H1 (cell line): ENCODE data around the gene LPP. TPM values are rescaled to one million over a fixed set of nuclear protein-coding genes. Genes with fewer than 3 reads are reported as not detected.

Experiments used
- CTCF ChIA-PET: fragments of 300-600 bp; sonication (Branson Sonifier 250); formaldehyde crosslinking; loops from one replicate; lab custom pipeline; 2021; ENCODE audit not compliant: partially characterized antibody; lab: Charles Lee
- POLR2A ChIA-PET: fragments of 300-600 bp; sonication (Branson Sonifier 250); formaldehyde crosslinking; loops from one replicate; lab custom pipeline; 2021; ENCODE audit warnings: inconsistent platforms; ENCODE audit not compliant: partially characterized antibody; lab: Charles Lee
- DNase-seq, 2 experiments: peaks; one replicate each; pipeline versions ENCODE4 v3.0.0 to v3.0.0-alpha.2; 2010 to 2022; ENCODE audit warnings: low spot score in 2 of 2, low read depth in 1 of 2, mixed read lengths in 1 of 2
- FAIRE-seq: peaks from 2 replicates; lab custom pipeline; 2011; peaks lifted over from hg19 to GRCh38; lab: Jason Lieb, UNC
- H2AFZ ChIP-seq: 2 replicates; pipeline ENCODE4 v1.8.1; 2012; ENCODE audit warnings: low read length, inconsistent platforms
- H2AK5ac ChIP-seq: 2 replicates; pipeline ENCODE4 v1.6.1; 2013; ENCODE audit warnings: low read depth, low read length
- H2BK120ac ChIP-seq: replicated peaks from 2 replicates; pipeline ENCODE3; 2013; ENCODE audit warnings: low read depth, low read length, inconsistent platforms
- H2BK12ac ChIP-seq: 2 replicates; pipeline ENCODE4 v1.6.1; 2013; ENCODE audit warnings: low read depth, low read length
- H2BK15ac ChIP-seq: 2 replicates; pipeline ENCODE4 v1.6.1; 2013; ENCODE audit warnings: low read length
- H2BK20ac ChIP-seq: 2 replicates; pipeline ENCODE4 v1.6.1; 2013; ENCODE audit warnings: low read length
- H2BK5ac ChIP-seq: 2 replicates; pipeline ENCODE4 v1.6.1; 2013; ENCODE audit warnings: low read depth, low read length
- H3K14ac ChIP-seq: 2 replicates; pipeline ENCODE4 v1.6.1; 2013; ENCODE audit warnings: inconsistent platforms; ENCODE audit not compliant: insufficient read length
- H3K18ac ChIP-seq: 2 replicates; pipeline ENCODE4 v1.6.1; 2013; ENCODE audit warnings: low read length; ENCODE audit errors: extremely low read depth
- H3K23ac ChIP-seq: 2 replicates; pipeline ENCODE4 v1.6.1; 2013; ENCODE audit warnings: inconsistent platforms; ENCODE audit not compliant: insufficient read length
- H3K23me2 ChIP-seq: 2 replicates; pipeline ENCODE4 v1.6.1; 2013; ENCODE audit warnings: low read depth, low read length
- H3K27ac ChIP-seq: 2 replicates; pipeline ENCODE4 v1.6.1; 2011; ENCODE audit warnings: low read depth, low read length, inconsistent platforms
- H3K27me3 ChIP-seq, 4 experiments: replicated peaks in 1 of 4; 1 replicate in 1 of 4; 2 replicates in 3 of 4; pipeline versions ENCODE4 v1.6.1 to v1.8.1; 2011 to 2013; ENCODE audit warnings: low read length in 3 of 4, mild to moderate bottlenecking in 3 of 4, inconsistent platforms in 2 of 4, mixed read lengths in 2 of 4, moderate library complexity in 1 of 4; ENCODE audit not compliant: control insufficient read depth in 3 of 4, insufficient read depth in 3 of 4; ENCODE audit errors: extremely low read depth in 1 of 4
- H3K36me3 ChIP-seq, 4 experiments: 2 replicates each; pipeline versions ENCODE4 v1.6.1 to v1.8.1; 2011 to 2013; ENCODE audit warnings: mild to moderate bottlenecking in 4 of 4, low read length in 3 of 4, moderate library complexity in 2 of 4, control low read depth in 1 of 4, inconsistent platforms in 1 of 4; ENCODE audit not compliant: insufficient read depth in 4 of 4, control insufficient read depth in 2 of 4
- H3K4ac ChIP-seq: replicated peaks from 2 replicates; pipeline ENCODE3; 2013; ENCODE audit warnings: low read length, low read depth, mixed read lengths, inconsistent platforms; ENCODE audit not compliant: insufficient read length
- H3K4me1 ChIP-seq, 4 experiments: replicated peaks in 1 of 4; 1 replicate in 1 of 4; 2 replicates in 3 of 4; pipeline versions ENCODE4 v1.6.1 to v1.8.1; 2011 to 2013; ENCODE audit warnings: low read length in 3 of 4, inconsistent platforms in 2 of 4, mixed read lengths in 1 of 4; ENCODE audit not compliant: insufficient read depth in 4 of 4, control insufficient read depth in 3 of 4
- H3K4me2 ChIP-seq, 2 experiments: 2 replicates each; pipeline versions ENCODE4 v1.6.1 to v1.8.1; 2011 to 2013; ENCODE audit warnings: low read depth in 2 of 2, low read length in 2 of 2, control low read depth in 1 of 2, inconsistent platforms in 1 of 2, mild to moderate bottlenecking in 1 of 2; ENCODE audit not compliant: insufficient read depth in 1 of 2
- H3K4me3 ChIP-seq, 4 experiments: fragments of 200-600, 300-600 bp in 1 of 4; sonication (generic), shearing (Covaris generic), sonication (Bioruptor Twin) in 1 of 4; 2 replicates each; pipeline versions ENCODE4 v1.5.1 to v1.8.1; 2011 to 2016; ENCODE audit warnings: low read length in 4 of 4, low read depth in 3 of 4, control low read depth in 2 of 4, inconsistent platforms in 2 of 4, mild to moderate bottlenecking in 2 of 4, mixed read lengths in 1 of 4, moderate library complexity in 1 of 4; ENCODE audit not compliant: insufficient read depth in 2 of 4; ENCODE audit errors: extremely low read depth in 1 of 4
- H3K56ac ChIP-seq: replicated peaks from 2 replicates; pipeline ENCODE3; 2013; ENCODE audit warnings: low read depth, mild to moderate bottlenecking, mixed read lengths, low read length, inconsistent platforms; ENCODE audit not compliant: insufficient read length
- H3K79me1 ChIP-seq: 2 replicates; pipeline ENCODE4 v1.6.1; 2013; ENCODE audit warnings: low read depth, low read length, control low read depth
- H3K79me2 ChIP-seq, 2 experiments: 2 replicates each; pipeline versions ENCODE4 v1.6.1 to v1.8.1; 2012 to 2013; ENCODE audit warnings: low read length in 2 of 2, mild to moderate bottlenecking in 2 of 2, inconsistent platforms in 1 of 2; ENCODE audit not compliant: insufficient read depth in 2 of 2, control insufficient read depth in 1 of 2
- H3K9ac ChIP-seq, 4 experiments: replicated peaks in 1 of 4; 1 replicate in 1 of 4; 2 replicates in 3 of 4; pipeline versions ENCODE4 v1.6.1 to v1.8.1; 2011 to 2013; ENCODE audit warnings: low read depth in 3 of 4, low read length in 3 of 4, control low read depth in 2 of 4, mild to moderate bottlenecking in 2 of 4, moderate library complexity in 2 of 4, inconsistent platforms in 1 of 4; ENCODE audit errors: extremely low read depth in 1 of 4
- H3K9me3 ChIP-seq, 2 experiments: 2 replicates each; pipeline versions ENCODE4 v1.6.1 to v1.8.1; 2012 to 2013; ENCODE audit warnings: mild to moderate bottlenecking in 2 of 2, moderate library complexity in 2 of 2, control low read depth in 1 of 2, inconsistent platforms in 1 of 2, low read depth in 1 of 2, low read length in 1 of 2, mixed read lengths in 1 of 2; ENCODE audit not compliant: insufficient read depth in 2 of 2
- H4K20me1 ChIP-seq, 2 experiments: replicated peaks in 1 of 2; 2 replicates each; pipeline versions ENCODE3 to v1.8.1; 2011 to 2013; ENCODE audit warnings: inconsistent platforms in 2 of 2, low read length in 2 of 2, mild to moderate bottlenecking in 1 of 2; ENCODE audit not compliant: insufficient read depth in 2 of 2, control insufficient read depth in 1 of 2
- H4K5ac ChIP-seq: 2 replicates; pipeline ENCODE4 v1.6.1; 2013; ENCODE audit warnings: low read length, low read depth, mixed read lengths, inconsistent platforms; ENCODE audit not compliant: insufficient read length
- H4K8ac ChIP-seq: 2 replicates; pipeline ENCODE4 v1.8.0; 2013; ENCODE audit warnings: mild to moderate bottlenecking, moderate library complexity, low read length, inconsistent platforms; ENCODE audit not compliant: insufficient read depth; ENCODE audit errors: extremely low read depth
- H4K91ac ChIP-seq: replicated peaks from 2 replicates; pipeline ENCODE3; 2013; ENCODE audit warnings: low read length, mixed read lengths, inconsistent platforms; ENCODE audit not compliant: insufficient read length
- CEBPB ChIP-seq: IDR thresholded peaks from 2 replicates; pipeline ENCODE4 v1.6.1; 2012; ENCODE audit warnings: low read depth, low read length
- CTCF ChIP-seq, 3 experiments: IDR thresholded peaks; 1 replicate in 2 of 3; 2 replicates in 1 of 3; pipeline versions ENCODE4 v1.5.1 to v1.6.1; 2011; ENCODE audit warnings: low read length in 3 of 3, mild to moderate bottlenecking in 3 of 3, inconsistent platforms in 2 of 3, low read depth in 1 of 3, moderate library complexity in 1 of 3; ENCODE audit not compliant: insufficient read depth in 1 of 3; ENCODE audit errors: control extremely low read depth in 1 of 3
- NANOG ChIP-seq: IDR thresholded peaks from 2 replicates; pipeline ENCODE4 v1.6.1; 2011; ENCODE audit warnings: low read length, low read depth, mild to moderate bottlenecking, inconsistent platforms; ENCODE audit not compliant: insufficient read depth, poor library complexity, severe bottlenecking
- RAD21 ChIP-seq, 2 experiments: IDR thresholded peaks in 1 of 2; conservative IDR thresholded peaks in 1 of 2; 2 replicates each; pipeline ENCODE4 v1.6.1; 2011; ENCODE audit warnings: low read depth in 2 of 2, low read length in 2 of 2, improper control_type of control experiment in 1 of 2, inconsistent platforms in 1 of 2, mild to moderate bottlenecking in 1 of 2, moderate library complexity in 1 of 2
- RFX5 ChIP-seq: IDR thresholded peaks from 2 replicates; pipeline ENCODE4 v1.6.1; 2011; ENCODE audit warnings: low read depth, low read length, improper control_type of control experiment, borderline replicate concordance
- WGBS, 2 experiments: shearing (Covaris generic) in 1 of 2; methylation state at CpG; one replicate each; pipeline versions ENCODE4 v1.1.6 to v1.1.7; 2013 to 2015; ENCODE audit warnings: low lambda C conversion rate in 2 of 2, mixed read lengths in 2 of 2, inconsistent platforms in 1 of 2, low coverage in 1 of 2, missing lambda C conversion rate in 1 of 2; ENCODE audit not compliant: insufficient replicate concordance in 2 of 2, insufficient coverage in 1 of 2, insufficient read length in 1 of 2; ENCODE audit errors: extremely low coverage in 1 of 2, missing lambda C conversion rate in 1 of 2; 5-methylcytosine and 5-hydroxymethylcytosine counted together
- polyA plus RNA-seq, 7 experiments: library from polyadenylated mRNA; depleted of rRNA in 3 of 7; stranded (reverse) in 5 of 7; unstranded in 2 of 7; fragments of >200 nt in 5 of 7; fragments of 200-250 nt in 2 of 7; gene quantifications; 1 replicate in 5 of 7; 2 replicates in 1 of 7; 4 replicates in 1 of 7; pipeline versions ENCODE4 v1.2.1 to v1.2.3, GENCODE V29; 2011 to 2013; ENCODE audit warnings: missing spikeins in 2 of 7, mixed read lengths in 2 of 7
- total RNA-seq: library from RNA; stranded (reverse); fragmentation: NEBNext Ultra II Directional; extraction: Animal tissue kit (Norgen Biotek cat#: 25700); gene quantifications from 2 replicates; pipeline ENCODE4 v1.2.1, GENCODE V29; 2021

LPP gene
- total and polyA plus RNA-seq, 2 of the 8 experiments (the other 6 are each of a cell fraction or from before 2014, with no cell fraction given): 10.0 to 53.3 TPM

GRCh38 chr3:188687389-188687788 is 533.4 kb downstream of the LPP start:
- CTCF ChIA-PET: interaction anchor here (0.8 to 3.4 kb wide), 11 partner anchors 8 to 591 kb away, joined by 3 to 11 read pairs (median 3); no protein-coding TSS in a partner anchor
- no peak overlapping the region for H2AK5ac ChIP-seq
- H4K91ac ChIP-seq: no peak overlapping the region
- H3K56ac ChIP-seq: no peak overlapping the region
- no peak overlapping the region for H3K9ac ChIP-seq
- no peak overlapping the region for H4K8ac ChIP-seq
- no peak overlapping the region for H3K4me2 ChIP-seq
- no peaks in the 10 kb centered on the region for H3K79me1 ChIP-seq
- H3K27me3 ChIP-seq: no peaks in the 10 kb centered on the region
- no peaks in the 10 kb centered on the region for H3K23me2 ChIP-seq
- no peaks in the 10 kb centered on the region for H3K9me3 ChIP-seq
- FAIRE-seq (no peak), DNase-seq (no peak)
- H3K79me2 ChIP-seq: no peaks in the 10 kb centered on the region
- no peak overlapping the region for H3K23ac ChIP-seq
- no peaks in the 10 kb centered on the region for H4K20me1 ChIP-seq
- no peak overlapping the region for H2AFZ ChIP-seq
- no peak overlapping the region for H4K5ac ChIP-seq
- WGBS, 2 experiments: 64% methylated on average over 3 of the region's 3 CpGs; no CpG with 5 or more reads in 1 of the 2 experiments
- POLR2A ChIA-PET: no interaction called here
- H2BK12ac ChIP-seq: peak overlapping the region; percentile 54; the same call in 1 of the 2 replicates
- no peak overlapping the region for H3K4me3 ChIP-seq
- H2BK15ac ChIP-seq: peak overlapping the region; percentile 49; the same call in 1 of the 2 replicates
- H3K4ac ChIP-seq: no peak overlapping the region
- no peak overlapping the region for H3K18ac ChIP-seq
- H2BK5ac ChIP-seq: no peak overlapping the region
- H3K36me3 ChIP-seq: no peaks in the 10 kb centered on the region
- H3K14ac ChIP-seq: no peak overlapping the region
- H2BK20ac ChIP-seq: no peak overlapping the region
- TF ChIP-seq CEBPB: no peak
- TF ChIP-seq NANOG: no peak
- TF ChIP-seq RFX5: no peak
- peak in 2 of 3 experiments; percentile 19 to 31; a peak in 2 of 4 replicates for TF ChIP-seq CTCF (IDR thresholded peaks at IDR 0.05; ENCODE audit: control extremely low read depth in 1 of 3, insufficient read depth in 1 of 3, low read depth in 1 of 3, low read length in 3 of 3)
- TF ChIP-seq RAD21 (IDR thresholded peaks at IDR 0.05 in 1 of 2, conservative IDR thresholded peaks at IDR 0.05 in 1 of 2; ENCODE audit: low read depth in 2 of 2, low read length in 2 of 2): peak in 1 of 2 experiments; percentile 51; a peak in 2 of 4 replicates
- no peak overlapping the region for H3K27ac ChIP-seq
- peaks cover 2 to 7% (median 3%) of the 10 kb centered on the region in 4 experiments; a peak in 4 of 7 replicates for H3K4me1 ChIP-seq
- H2BK120ac ChIP-seq: no peak overlapping the region
